ENCODE measurements around the gene MGLL.

DNA sequence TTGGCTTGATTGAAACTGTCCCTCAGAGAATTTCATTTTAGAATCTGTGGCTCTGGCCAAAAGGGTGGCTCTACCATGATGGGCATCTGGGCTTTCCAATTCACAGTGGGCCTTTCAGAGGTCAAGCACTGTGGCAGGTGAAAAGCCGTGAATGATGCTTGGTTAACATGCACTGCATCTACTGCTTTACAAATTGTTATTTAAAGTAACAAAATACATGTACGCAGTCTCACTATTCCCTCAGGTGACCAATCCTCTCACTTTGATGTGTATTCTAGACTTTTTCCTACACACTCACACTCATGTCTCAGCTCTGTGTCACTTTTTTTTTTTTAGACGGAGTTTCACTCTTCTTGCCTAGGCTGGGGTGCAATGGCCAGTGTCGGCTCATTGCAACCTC lies 70.5 kb downstream of the MGLL start:
- TF ChIP-seq, protein P1, sequence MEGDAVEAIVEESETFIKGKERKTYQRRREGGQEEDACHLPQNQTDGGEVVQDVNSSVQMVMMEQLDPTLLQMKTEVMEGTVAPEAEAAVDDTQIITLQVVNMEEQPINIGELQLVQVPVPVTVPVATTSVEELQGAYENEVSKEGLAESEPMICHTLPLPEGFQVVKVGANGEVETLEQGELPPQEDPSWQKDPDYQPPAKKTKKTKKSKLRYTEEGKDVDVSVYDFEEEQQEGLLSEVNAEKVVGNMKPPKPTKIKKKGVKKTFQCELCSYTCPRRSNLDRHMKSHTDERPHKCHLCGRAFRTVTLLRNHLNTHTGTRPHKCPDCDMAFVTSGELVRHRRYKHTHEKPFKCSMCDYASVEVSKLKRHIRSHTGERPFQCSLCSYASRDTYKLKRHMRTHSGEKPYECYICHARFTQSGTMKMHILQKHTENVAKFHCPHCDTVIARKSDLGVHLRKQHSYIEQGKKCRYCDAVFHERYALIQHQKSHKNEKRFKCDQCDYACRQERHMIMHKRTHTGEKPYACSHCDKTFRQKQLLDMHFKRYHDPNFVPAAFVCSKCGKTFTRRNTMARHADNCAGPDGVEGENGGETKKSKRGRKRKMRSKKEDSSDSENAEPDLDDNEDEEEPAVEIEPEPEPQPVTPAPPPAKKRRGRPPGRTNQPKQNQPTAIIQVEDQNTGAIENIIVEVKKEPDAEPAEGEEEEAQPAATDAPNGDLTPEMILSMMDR (IDR thresholded peaks at IDR 0.05): no peak
- no peak for TF ChIP-seq POLR2A (IDR thresholded peaks at IDR 0.05)

Data from esophagus squamous epithelium (tissue), 4 donors.